Umbilical cord (tissue), 2 donors: ENCODE results near the gene GC. TPM values are rescaled to one million over a fixed set of nuclear protein-coding genes. Genes with fewer than 3 reads are reported as not detected.
A peak's percentile ranks its signal among the peaks of the same experiment; 100 is the strongest.
"Not testable (repeated sequence)": the region's sequence is repeated elsewhere in the genome, so short reads cannot be mapped to it uniquely, and the experiment has no call there.

Experiments
- DNase-seq: peaks from one replicate; pipeline ENCODE4 v3.0.0-alpha.2; 2015; ENCODE audit warnings: low spot score
- total RNA-seq: library from RNA; depleted of rRNA; stranded (reverse); fragments of >200 nt; gene quantifications from one replicate; pipeline ENCODE4 v1.2.3, GENCODE V29; 2014; ENCODE audit warnings: low replicate concordance; ENCODE audit not compliant: insufficient read depth

Gene GC
- 4.6 TPM for total RNA-seq

DNA sequence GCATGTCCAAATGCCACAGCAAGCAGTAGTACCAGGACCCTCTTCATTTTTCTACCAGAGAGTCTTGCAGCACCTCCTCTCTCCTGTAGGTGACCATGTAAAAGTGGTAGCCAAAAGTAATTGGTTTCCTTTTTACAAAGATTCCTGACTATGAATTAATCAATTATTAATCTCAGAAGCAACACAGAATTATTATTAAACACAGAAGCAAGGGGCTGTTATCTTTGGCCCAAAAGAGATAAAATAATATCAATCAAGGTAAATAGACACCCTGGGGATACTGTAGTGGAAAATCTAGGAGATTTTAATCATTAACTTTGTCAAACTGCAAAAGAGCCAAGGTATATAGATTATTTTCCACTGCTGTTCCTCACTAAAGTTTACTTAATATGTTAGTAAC is at the start of gene GC:
Gene GC, minus strand, starts transcription at position 108 of the 400 bp plus-strand sequence. Its CDS starts 61 bp downstream, at position 47.
- no peak for DNase-seq

DNA sequence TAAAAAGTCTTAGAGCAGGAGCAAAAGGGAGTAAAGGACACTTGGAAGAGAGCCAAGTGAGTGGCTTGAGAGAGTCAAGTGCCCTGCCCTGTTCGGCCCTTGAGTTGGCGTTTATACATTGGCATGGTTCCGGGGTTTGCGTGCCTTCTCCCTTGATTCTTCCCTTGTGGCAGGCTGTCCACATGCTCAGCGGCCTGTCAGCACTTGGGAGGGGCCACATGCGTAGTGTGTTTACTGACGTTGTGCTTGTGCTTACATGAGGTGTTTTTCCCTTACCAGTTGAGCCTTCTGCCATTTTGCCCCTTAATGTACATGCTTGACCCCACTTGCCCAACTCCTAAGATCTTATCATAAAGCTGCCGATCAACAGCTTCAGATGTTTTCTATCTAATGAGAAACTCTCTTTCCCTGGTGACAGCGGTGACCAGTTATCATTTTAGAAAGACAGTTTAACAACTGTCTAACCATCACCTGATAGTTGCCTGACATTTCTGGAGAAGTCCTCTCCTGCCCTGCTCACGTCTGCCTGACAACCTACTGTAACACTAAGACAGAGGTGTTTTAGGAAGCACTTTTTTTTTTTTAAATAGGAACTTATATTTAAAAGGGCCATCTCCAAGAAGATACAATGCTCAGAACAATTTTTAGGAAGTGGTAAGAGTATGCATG is 49.5 kb upstream of the GC start:
- no peak for DNase-seq

GRCh38 chr4:71832049-71832448 is 48.2 kb upstream of the GC start:
- no peak for DNase-seq

- no peak for DNase-seq
These were observed 46.8 kb upstream of the GC start for GRCh38 chr4:71830497-71831190.

DNA sequence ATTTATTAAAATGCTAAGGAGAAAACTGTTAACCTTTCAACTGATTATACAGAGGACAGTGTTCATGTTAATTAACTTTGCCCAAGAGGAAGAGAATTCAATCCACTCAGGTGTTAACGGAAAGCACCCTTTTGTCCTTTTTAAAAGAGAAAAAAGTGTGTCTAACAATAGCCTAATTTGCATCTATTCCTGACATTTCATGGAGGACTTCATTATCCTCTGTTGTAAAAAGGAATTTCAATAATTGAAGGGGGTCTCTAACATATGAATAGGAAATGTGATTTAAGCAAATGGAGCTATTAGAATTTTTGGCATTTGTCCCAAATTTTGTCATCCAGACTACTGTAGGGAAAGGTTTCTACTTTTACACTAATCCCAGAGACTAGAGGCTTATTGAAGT is 44.6 kb upstream of the GC start:
- no peak for DNase-seq

GRCh38 chr4:71827826-71828225 is 43.9 kb upstream of the GC start:
- DNase-seq: peak; percentile 31

DNA sequence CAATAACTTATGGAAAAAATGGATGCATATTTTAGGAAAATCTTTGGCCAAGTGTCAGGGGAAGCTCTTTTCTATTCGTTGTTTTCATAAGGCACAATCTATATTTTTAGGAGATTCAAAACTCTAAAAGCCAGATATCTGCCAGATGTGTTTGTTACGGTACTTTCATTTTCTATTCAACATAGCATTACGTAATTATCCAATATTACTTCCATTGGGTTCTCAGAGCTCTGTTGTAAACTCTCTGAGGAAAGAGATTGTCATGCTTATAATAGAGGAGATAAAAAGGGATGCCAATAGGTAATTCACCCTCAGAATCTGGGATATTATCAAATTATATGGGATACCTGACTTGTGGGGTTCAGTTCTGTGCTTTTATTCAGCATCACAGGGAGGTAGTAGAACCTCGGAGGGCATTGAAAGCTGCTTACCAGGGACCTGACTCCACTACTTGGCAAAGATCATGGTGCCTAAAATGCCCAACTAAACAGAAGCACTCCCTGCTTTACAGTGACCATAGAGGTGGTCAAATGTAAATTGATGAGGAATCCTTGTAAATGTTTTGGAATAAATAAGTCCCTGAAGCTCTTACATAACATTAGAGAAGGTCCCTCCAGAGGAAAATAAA is 32.9 kb upstream of the GC start:
- no peak for DNase-seq

DNA sequence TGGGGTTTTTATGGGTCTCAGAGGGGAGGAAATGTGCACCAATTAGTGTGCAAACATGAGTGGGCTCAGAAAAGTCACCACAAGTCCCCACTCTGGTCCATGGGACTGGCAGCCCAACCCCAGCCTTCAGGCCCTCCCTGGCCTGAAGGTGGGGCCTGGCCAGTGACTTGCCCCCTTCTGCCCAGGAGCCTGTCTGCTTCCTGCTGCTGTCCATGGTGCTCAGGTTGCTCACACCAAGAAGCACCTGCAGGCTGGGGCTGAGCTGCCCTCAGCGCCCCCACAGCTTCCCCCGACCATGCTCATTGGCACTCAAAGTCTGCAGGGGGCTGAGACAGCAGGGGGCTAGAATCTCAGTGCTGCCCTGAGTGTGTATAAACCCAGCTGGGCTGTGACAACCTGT is 30.6 kb upstream of the GC start:
- no peak for DNase-seq

DNA sequence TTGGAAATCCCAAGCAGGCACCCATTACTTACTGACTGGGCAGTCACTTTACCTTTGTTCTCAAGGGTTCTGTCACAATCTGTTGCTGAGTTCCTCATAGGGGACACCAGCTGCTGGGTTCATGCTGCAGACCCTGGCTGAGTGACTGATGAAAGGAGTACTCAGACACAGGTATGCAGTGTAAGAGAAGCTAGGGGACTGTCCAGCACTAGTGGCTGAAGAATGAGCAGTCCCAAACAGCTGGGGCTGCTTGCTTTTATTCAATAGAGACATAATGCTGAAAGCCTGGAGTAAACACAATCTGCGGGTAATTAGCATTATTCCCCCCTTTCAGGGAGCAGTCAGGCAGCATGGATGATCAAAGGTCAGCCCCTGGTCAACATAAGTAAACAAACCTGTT is 25.9 kb upstream of the GC start:
- DNase-seq: not testable (repeated sequence)

DNA sequence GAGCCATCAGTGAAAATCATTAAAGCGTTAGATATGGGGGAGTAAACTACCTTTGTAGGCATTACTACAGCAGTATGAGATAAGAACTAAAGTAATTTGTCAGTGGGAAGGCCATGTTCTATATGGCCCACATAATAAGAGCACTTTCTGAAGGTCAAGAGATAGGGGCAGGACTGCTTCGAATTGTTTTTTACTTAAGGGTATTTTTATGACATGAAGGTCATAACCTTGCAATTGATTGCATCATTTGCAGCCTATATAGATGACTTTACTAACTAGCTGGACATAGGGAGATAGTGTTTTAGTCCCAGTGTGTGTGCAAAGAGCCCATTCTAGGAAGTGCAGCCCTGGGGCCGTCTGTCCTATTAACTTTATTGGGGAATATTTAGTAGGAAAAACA is 23.6 kb upstream of the GC start:
- DNase-seq: no peak

GRCh38 chr4:71805230-71805629 is 21.4 kb upstream of the GC start:
- not testable (repeated sequence) for DNase-seq

GRCh38 chr4:71804017-71804697 is 20.3 kb upstream of the GC start:
- not testable (repeated sequence) for DNase-seq

DNA sequence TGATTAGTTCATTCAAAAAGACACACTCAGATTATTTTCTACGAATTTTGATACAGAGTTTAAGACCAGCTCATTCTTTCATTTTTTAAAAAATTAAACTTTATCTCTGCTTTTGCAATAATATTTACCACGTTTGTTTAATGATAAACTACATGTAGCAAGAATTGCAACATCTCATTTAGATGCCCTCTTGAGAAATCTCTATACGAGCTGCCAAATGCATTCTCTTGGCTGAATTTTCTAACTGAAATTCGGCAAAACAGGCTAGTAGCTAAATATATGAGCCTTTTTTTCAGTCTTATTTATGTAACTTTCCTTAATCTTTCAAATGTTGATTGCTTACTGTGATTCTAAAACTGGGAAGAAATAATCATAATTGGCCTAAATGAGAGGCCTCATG is 2.1 kb upstream of the GC start:
- peak; percentile 3 for DNase-seq

DNA sequence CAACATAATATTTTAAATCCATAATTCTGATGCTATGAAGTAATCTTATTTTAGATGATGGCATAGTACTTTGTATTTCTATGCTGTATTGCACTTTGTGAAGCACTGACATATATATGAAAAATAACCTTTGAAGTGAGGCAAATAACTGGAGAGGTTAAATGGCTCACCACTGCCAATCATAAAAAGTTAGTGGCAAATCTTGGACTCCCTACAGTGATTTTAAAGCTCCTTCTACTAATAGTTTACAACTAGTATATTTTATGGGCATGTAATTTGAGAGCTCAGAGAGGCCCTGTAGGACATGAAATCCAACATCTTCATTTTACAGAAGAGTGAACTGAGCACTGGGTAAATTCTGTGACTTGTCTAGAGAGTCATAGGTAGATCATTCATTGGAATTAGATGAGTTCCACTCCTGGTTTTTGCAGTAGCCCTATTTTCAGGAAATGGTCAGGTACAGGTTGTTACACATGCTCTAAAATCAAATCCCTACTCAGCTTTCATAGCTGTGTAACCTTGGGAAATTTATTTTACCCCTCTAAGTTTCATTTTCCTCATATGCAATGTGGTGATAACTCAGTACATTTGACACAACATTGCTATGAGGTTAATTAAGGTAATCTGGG is 804 bp upstream of the GC start:
- no peak for DNase-seq

- no peak for DNase-seq
These were observed 6.0 kb downstream of the GC start for GRCh38 chr4:71777891-71778290.

GRCh38 chr4:71775449-71775848 is 8.4 kb downstream of the GC start:
- DNase-seq: no peak

DNA sequence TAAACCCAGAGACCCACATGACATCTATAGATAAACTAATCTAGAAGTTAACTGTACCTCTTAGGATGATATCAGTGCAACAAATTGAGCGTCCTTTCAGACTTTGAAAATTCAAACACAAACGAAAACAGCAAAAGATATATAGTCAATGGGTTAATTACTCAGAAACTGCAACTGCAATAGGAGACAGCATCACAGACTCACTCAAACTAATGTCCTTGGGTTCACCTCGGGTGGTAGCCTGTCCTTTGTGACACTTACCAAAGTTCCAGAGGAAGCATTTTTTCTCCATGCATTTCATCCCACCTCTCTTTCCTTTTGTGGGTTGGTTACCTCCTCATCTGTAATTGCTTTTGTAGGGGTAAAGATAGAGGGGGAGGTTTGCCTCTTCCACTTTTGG is 9.7 kb downstream of the GC start:
- DNase-seq: no peak

GRCh38 chr4:71773004-71773403 is 10.9 kb downstream of the GC start:
- DNase-seq: no peak

DNA sequence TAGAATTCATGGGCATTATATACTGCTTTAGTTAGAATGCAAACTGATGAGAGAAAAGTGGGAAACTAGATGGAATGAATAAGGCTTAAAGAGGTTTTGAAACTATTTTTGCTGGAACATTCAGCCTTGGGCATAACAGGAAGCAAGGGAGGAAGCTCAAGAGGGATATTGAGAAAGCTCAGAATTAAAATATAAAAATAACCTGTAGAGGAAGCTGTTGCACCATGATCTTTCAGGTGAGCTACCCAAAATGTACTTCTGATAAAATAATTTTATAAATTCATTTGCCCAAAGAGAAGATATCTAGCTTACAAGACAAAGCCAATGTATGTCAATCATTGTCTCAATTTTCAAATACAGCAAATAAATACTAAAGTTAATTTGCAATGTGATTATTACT is 11.3 kb downstream of the GC start:
- no peak for DNase-seq

- DNase-seq: no peak
These were observed 12.3 kb downstream of the GC start for GRCh38 chr4:71771613-71772012.

DNA sequence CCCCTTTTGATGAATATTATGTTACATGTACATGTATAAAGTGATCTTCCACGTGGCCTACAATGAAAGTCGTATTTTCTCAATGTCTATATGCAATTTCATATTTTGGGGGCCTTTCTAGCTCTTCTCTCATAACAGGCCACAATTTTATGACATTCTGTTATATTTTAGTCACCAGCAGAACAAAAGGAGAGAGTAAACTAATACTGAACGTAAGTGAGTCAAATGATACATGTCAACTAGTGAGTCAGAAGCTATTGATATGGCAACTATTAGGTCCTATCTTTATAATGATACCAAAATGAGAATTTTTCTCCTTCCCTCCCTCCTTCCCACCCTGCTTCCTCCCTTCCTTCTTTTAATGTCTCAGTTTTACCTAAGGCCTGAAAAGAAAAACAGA is 14.4 kb downstream of the GC start:
- DNase-seq: no peak

DNA sequence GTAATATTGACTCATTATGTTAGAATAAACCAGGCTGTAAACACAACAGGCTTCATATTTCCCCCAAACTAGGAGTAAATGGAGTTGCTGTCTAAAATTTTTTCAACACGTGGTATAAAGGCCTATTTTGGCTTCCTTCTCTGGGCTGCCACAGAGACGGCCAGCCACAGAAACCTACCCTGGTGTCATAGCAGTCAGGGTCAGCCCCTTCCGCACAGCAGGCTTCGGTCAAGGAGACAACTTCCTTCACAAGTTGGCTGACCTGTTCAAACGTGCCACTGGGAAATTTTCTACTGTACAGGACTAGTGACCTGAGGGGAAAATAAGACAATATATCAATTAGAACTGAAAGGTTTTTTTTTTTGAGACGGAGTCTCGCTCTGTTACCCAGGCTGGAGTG is 15.8 kb downstream of the GC start:
- no peak for DNase-seq
